ENCODE results near the gene PLBD2.

PLBD2 gene, protein sequence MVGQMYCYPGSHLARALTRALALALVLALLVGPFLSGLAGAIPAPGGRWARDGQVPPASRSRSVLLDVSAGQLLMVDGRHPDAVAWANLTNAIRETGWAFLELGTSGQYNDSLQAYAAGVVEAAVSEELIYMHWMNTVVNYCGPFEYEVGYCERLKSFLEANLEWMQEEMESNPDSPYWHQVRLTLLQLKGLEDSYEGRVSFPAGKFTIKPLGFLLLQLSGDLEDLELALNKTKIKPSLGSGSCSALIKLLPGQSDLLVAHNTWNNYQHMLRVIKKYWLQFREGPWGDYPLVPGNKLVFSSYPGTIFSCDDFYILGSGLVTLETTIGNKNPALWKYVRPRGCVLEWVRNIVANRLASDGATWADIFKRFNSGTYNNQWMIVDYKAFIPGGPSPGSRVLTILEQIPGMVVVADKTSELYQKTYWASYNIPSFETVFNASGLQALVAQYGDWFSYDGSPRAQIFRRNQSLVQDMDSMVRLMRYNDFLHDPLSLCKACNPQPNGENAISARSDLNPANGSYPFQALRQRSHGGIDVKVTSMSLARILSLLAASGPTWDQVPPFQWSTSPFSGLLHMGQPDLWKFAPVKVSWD

DNA sequence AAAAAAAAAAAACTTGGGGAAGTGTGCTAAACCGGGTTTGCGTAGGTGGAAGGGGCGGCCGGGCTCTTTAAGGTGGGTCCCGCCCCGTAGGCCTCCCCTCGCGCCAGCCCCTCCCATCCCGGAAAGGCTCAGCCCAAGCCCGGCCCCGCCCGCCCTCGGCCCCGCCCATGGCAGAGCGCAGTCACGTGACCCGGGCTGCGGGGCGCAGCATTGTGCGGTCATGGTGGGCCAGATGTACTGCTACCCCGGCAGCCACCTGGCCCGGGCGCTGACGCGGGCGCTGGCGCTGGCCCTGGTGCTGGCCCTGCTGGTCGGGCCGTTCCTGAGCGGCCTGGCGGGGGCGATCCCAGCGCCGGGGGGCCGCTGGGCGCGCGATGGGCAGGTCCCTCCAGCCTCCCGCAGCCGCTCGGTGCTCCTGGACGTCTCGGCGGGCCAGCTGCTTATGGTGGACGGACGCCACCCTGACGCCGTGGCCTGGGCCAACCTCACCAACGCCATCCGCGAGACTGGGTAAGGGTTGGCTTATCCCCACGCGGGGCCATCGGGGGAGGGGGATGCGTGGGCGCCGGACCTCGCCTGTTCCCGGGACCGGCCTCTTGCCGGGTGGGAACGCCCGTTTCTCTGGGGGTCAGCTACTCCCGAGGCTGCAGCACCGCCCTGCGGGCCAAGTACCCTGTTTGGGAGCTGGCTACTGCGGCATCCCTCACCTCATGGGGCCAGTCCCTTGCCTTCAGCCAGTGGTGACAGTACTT, at the start of gene PLBD2:
Gene PLBD2 (plus strand): TSS at position 207 of the 752 bp plus-strand sequence. CDS start 14 bp downstream, at position 221.
- peak; percentile 83 to 87 for DNase-seq

DNA sequence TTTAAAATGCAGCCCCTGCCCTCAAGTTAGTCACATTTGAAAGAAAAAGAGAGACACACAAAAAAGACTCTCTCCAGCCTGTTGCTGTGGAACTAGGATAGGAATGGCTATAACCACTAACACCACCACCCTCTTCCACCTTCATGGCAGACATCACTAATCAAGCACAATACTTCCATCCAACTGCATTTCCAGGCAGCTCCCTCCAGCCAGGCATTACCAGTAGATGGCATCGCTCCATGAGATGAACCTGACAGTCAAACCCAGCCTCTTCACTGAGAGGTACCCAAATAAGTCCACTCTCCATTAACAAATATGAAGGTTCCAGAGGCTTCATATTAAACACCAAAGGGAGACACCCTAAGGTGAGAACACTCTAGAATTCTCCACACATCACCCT, 47.9 kb upstream of the PLBD2 start:
- peak in 1 of 2 experiments; percentile 7 for DNase-seq

DNA sequence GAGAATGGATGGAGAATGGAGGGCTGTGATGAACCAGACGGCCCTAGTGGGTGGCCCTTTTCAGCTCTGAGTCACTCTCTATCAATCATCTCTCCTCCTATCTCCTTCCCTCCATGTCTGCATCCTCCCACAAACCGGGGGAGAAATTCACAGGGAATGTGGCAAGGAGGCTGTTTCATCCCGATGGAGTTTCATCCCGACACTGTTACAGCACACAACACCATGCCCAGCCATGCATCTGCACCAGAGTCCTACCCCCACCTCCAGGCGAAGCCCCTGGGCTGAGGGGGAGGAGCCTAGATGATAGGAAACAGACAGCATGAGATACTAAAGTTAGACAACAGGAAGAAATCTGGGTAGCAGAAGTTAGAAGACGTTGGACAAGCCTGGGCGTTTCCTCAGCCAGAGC, 44.3 kb upstream of the PLBD2 start:
- no peak for DNase-seq

DNA sequence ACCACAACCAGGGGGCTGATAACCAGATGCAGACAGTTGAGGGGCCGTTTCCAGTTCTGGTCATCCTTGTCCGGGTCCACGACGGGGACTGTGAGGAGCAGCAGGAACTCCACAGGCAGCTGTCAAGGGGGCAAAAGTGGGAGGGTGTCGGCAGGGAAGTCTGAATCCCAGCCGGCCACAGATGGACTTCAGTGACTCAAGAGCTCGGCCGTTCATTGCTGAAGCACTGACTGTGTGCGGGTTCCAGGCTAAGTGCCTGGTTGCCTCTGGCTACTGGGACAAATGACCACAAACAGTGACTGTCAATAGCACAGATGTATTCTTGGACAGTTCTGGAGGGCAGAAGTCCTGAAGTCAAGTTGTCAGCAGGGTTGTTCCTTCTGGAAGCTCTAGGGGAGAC, 43.0 kb upstream of the PLBD2 start:
- no peak for DNase-seq

DNA sequence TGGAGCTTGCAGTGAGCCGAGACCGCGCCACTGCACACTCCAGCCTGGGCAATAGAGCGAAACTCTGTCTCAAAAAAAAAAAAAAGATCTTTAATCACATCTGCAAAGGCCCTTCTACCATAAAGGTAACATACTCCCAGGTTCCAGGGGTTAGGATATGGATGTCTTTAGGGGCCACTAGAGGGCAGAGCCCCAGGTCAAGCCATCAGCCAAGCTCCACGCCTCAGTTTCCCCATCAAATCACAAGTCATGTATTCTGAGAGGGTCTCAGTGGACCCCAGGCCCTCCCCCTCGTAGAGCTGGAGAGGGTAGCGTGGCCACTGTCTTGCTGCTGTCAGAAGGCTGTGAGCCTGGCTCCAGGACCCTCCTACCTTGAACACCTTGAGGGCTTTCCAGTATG, 42.2 kb upstream of the PLBD2 start:
- DNase-seq = no peak

DNA sequence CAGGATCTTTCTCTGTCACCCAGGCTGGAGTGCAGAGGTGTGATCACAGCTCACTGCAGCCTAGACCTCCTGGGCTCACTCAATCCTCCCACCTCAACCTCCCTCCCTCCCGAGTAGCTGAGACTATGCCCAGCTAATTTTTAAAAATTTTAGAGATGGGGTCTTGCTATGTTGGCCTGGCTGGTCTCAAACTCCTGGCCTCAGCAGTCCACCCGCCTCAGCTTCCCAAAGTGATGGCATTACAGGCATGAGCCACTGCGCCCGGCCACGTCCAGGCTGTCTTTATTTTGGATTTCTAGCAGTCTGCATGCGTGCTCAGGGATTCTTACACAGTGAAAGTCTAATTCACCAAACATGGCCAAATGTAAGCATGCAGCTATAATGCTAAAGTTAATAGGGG, 41.3 kb upstream of the PLBD2 start:
- DNase-seq = no peak

DNA sequence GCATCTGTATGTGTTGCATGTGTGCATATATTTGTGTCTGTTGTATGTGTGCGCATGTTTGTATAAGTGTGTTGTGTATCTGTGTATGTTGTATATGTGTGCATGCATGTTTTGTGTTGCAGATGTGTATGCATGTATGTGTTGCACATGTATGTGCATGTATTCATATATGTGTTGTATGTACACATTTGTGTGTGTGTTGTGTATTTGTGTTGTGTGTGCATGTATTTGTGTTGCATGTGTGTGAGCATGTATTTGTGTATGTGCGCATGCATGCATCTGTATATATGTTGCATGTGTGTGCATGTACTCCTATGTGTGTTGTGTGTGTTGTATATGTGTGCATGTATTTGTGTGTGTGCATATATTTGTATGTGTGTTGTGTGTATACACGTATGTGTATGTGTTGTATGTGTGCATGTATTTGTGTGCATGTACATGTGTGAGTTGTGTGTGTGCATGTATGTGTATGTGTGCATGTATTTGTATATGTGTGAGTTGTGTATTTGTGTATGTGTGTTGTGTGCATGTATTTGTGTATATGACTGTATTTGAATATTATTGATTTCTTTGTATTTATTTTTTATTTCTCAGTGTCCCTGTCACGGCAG, 40.2 kb upstream of the PLBD2 start:
- DNase-seq = no peak

DNA sequence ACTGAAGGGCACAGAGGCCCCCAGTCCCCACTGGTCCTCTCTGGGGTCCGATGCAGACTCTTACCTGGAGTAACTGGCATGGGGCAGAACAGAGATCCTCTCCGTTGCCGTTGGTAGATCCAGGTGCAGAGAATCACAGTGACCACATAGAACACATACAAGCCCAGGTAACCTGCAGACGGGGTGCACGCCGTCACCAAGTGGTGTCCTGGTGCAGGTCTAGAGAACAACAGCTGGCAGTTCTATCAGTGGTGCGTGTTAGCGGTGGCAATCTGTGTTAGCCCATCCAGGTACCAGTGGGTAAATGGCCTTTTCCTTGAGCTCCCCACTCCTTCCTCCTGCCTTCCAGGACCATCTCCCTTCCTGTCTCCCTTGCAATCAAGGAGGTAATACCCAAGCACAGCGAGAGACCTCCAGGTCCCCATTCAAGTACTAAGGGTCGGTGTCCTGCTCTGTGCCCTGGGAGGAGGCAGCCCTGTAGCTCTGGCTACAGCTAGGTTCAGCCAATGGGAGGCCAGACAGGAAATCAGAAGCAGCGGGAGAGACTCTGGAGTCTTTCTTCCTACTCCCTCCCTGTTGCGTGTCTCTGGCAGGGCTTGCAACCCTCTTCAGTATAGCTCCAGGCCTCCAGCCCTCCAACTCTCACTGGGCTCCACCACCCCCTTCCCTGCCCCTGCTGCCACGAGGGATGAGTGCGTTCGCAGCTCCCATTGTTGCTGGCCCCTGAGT, 39.3 kb upstream of the PLBD2 start:
- no peak for DNase-seq

DNA sequence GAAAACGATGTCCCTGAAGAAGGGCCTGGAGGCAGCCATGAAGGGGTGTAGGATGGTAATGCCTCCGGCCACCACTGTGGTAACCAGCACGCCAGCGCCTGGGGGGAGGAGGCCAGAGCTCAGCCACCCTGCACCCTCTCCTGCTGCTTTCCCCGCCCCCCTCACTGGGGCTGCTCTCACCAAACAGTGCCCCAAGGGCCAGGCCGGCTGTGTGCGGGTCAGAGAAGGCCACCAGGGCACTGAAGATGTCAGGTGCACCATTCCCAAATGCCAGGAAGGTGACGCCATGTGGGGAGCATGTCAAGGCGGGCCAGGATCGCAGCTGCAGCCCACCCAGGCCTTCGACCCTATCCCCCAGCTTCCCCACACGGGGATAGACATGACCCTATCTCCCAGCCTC, 38.0 kb upstream of the PLBD2 start:
- no peak for DNase-seq

DNA sequence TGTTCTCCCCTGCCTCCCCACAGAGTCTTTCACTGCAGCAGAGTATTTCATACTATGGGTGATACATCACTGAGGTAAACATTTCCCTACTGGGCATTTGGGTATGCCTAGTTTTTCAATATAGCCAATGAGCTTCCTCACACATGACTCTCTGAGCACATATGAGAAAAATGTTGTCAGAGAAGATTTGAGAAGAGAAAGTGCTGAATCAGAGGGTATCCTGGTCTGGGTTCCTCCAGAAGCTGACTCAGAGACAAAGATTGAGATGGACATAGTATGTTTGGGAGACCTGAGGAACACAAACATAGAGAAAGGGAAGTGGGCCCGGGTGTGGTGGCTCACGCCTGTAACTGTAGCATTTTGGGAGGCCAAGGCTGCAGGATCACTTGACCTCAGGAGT, 36.0 kb upstream of the PLBD2 start:
- DNase-seq = no peak

DNA sequence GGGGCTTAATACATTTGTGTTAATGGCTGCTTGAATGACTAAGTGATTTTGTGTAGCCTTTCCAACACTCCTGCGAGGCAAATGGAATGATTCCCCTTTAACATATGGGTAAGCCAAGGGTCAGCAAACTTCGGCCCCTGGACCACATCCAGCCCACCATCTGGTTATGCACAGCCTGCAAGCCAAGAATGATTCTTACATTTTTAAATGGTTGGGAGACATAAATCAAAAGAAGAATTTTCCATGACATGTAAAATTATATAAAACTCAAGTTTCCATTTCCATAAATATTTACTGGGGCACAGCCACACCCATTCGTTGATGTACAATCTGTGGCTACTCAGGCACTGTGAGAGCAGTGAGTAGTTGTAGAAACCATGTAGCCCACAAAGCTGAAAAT, 32.5 kb upstream of the PLBD2 start:
- no peak for DNase-seq

DNA sequence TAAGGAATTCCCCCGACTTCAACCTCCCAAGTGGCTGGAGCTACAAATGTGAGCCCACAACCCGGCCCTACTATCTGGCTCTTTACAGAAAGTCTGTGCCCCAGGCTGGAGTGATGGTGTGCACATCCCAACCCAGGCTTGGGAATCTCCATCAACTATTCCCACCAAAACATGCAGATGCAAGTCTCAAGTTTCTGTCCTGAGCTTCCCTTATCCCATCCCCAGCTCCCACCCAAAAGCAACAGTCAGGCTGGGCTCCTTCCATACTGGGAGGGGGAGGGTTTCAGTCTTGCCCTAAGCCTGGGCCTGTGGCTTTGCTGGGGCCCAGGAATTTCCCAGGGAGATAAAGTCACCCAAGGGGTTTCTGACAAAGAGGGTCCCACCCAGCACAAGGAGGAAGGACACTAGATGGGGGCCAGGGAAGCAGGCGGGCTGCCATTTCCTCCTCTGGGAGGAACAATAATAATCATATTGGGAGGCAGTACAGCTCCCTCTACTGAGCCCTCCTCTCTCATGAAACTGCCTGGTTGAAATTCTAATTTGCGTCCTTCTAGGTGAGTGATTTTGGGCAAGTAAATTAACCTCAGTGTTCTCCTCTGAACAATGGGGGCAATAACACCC, 31.5 kb upstream of the PLBD2 start:
- DNase-seq = no peak

DNA sequence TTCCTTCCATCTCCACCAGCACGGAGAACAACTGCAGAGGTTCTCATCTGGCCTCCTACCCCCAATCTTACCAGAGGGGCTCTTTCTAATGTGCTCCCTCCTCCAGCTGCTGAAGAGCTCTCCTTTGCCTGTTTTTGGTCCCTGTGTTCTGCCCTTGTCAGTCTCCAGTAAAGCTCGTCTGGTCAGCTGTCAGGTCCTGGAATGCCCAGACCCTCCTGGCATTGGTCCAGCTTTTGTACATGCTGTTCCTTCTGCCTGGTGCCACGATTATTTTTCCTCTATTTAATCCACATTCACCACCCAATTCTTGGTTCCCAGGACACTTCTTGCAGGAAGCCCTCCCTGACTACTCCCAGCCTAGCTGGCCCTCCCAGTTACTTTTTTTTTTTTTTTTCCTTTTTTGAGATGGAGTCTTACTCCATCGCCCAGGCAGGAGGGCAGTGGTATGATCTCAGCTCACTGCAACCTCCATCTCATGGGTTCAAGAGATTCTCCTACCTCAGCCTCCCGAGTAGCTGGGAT, 30.0 kb upstream of the PLBD2 start:
- no peak for DNase-seq

DNA sequence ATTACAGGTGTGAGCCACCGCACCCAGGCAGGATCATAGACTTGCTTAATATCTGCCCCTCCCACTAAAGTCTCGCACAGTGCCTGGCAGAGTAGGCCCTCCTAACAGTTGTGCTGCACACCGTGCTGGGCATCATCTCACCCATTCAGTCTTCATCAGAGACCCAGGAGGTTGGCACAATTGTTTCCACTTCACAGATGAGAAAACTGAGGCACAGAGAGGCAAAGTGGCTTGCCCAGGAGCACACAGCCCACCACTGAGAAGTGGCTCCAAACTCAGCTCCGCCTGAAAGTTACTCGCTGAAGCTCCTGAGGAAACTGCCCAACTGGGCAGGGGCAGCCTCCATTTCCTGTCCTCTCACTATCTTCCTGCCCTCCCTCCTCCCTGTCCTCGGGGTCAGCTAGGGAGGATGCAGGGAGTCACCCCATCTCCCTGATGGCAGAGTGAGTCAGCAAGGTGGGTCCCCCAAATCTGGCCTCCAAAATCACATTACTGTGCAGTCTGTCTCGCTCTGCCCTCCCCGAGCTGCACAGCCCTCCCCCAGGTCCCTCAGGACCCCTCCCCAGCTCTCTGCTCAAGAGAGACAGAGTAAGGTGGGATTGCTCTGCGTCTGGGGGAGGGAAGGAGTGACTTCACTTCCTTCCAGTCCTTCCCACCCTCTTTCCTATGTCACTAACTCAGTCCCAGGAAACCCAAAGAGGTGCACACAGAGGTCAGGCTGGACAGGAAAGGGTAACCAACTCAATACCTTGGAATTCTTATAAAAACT, 29.2 kb upstream of the PLBD2 start:
- DNase-seq = no peak

DNA sequence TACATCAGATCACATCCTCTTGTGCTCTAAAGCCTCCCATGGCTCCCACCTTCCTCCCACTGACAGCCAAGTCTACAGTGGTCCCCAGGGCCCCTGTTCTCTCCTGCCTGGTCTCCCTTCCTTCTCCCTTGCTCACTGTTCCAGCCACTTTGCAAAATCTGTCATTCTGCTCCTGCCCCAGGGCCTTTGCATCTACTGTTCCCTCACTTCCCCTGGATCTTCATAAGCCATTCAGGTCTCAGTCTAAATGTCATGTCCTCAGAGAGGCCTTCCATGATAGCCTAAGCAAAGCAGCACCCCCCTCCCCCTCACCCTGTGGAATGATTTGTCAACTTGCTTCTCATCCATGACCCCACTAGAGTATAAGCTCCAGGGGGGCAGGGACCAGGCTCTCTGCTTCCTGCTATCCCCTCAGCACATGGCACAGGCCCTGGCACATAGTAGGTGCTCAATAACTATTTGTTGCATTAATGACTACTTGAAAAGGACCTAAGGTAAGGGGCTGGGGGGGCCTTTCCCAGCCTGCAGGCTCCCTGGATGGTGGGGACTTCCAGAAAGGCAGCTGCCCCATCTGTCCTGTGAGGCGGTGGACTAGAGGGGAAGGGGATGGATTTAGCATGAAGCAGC, 28.5 kb upstream of the PLBD2 start:
- DNase-seq = no peak

DNA sequence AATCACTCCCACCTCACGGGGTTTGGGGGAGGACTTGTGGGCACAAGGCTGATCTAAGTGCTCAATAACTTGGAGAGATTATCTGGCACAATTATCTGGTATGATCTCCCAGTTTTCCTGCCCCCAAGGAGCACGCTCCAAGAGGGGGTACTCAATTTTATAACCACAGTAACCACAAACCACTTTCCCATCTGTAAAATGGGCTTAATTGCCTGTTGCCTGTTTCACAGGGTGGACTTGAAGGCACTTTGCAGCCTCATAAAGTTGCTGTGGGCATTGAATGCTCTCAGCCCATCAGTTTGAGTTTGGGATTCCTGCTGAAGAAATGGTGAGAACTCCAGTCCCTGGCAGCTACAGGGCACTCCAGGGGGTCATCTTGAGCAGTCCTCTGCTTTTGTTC, 27.9 kb upstream of the PLBD2 start:
- no peak for DNase-seq

DNA sequence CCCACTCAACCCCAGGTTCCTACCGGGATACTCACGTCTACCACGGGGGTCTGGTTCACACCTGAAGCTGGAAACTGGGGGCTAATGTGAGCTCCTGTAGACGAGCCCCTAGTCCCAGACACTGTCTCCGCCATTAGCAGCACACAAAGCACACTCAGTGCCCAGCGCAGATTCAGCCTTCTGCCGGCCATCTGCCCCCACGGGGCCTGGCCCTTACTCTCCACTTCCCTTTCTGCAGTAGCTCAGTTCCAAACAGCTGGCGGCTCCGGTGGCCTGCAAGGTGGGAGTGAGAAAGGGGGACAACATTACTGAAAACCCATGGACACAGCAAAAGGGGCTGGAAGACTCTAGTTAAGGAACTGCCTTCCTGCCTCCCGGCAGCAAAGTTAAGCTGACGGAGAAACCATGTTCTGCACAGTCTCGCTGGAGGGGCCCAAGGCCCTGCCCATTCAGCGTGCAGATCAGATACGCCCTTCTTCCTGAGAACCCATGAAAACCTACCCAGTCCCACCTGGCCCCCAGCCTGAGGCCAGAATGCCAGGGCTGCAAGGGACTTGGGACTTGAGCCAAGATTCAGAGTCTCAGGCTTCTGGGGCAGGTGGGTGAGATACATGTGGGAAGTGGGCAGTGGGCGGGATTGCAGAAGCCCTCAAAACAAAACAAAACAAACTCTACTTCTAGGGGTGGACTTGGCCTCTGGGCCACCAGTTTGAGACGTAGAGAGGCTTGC, 25.5 kb upstream of the PLBD2 start:
- no peak for DNase-seq

DNA sequence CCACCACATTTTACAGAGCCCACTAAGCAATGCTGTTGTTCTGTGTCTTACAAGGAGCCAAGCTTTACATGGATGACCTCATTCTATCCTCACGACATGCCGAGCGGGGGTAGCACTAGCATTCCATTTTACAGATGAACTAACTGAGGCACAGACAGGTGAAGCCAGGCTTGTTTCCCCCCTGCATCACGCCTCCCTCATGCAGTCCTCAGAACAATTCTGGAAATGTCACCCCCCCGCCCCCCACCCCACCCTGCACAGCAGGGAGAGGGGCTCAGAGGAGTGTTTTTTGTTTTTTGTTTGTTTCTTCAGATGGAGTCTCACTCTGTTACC, 25.0 kb upstream of the PLBD2 start:
- no peak for DNase-seq

DNA sequence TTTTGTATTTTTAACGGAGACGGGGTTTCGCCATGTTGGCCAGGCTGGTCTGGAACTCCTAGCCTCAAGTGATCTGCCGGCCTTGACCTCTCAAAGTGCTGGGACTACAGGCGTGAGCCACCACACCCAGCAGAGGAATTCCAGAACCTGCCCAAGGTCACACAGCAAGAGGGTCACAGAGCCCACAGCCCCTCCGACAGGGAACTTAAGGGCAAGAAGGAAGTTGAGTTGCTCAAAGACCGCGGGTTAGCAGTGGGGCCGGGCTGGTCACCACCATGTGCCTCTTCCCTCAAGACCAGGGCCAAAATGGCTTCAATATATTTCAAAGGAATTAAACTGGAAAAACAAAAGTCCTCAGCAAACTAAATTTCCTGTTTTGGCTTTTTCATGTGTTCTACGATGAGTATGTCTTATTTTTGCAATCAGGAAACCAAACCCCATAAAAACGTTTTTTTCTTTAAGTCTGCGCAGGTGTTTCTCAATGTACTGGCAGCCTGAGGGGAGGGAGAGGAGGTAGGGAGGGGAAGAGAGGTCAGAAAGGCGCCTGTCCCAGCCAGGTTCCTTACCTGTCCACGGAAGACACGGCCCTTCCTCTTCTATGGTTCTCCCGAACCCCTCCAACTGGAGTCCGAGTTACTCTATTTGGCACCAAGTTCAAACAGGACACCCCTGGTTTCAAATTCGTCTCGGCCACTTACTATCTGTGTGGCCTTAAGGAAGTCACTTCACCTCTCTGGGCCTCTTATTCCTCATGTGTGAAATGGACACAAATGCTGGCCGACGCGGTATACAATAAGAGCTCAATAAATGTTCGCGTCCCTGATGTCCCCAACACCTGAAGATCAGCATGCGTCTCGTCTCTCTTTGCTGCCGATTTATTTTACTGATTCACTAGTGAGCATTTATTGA, 24.3 kb upstream of the PLBD2 start:
- no peak for DNase-seq

All from NCI-H2081 (cell line).